K562 (cell line): ENCODE measurements around the gene PLEKHA7. TPM values are rescaled to one million over a fixed set of nuclear protein-coding genes. Genes with fewer than 3 reads are reported as not detected.

Experiments used
- ATAC-seq: fragments of 200-7000 bp; cut with Tn5 transposase; 3 replicates; pipeline ENCODE4 v1.9.1; 2020; ENCODE audit warnings: moderate library complexity
- BruUV-seq: library from RNA; stranded (reverse); fragments of 400-500 nt; replicated peaks from 2 replicates; lab custom pipeline; 2021; lab: Mats Ljungman, UMichigan
- CTCF ChIA-PET: fragments of 300-600 bp; formaldehyde crosslinking; extraction: SDS; loops from one replicate; lab custom pipeline; 2021; ENCODE audit warnings: low intra/inter-chr PET ratio; lab: Yijun Ruan, JAX
- POLR2A ChIA-PET: fragments of 300-600, 350-650 bp; sonication (Branson Sonifier 250); formaldehyde crosslinking; extraction: SDS; loops from one replicate; lab custom pipeline; 2021; ENCODE audit warnings: antibody characterized with exemption, inconsistent platforms; lab: Yijun Ruan, JAX
- DNase-seq, 4 experiments: peaks; one replicate each; pipeline versions ENCODE4 v3.0.0 to v3.0.0-alpha.2; 2011 to 2018; ENCODE audit warnings: low spot score in 3 of 4, mixed read lengths in 3 of 4; ENCODE audit errors: extremely low read depth in 1 of 4
- FAIRE-seq: peaks from 2 replicates; lab custom pipeline; 2011; peaks lifted over from hg19 to GRCh38; lab: Jason Lieb, UNC
- H2AFZ ChIP-seq: 2 replicates; pipeline ENCODE4 v1.6.0; 2011; ENCODE audit warnings: low read depth, low read length, control low read depth, inconsistent platforms
- H3K27ac ChIP-seq: fragments of 200-600 bp; 3 replicates; pipeline ENCODE4 v1.8.0; 2011; ENCODE audit warnings: low read depth, mild to moderate bottlenecking, control low read depth, inconsistent platforms, low read length, moderate library complexity, mixed read lengths; ENCODE audit errors: extremely low read depth
- H3K27me3 ChIP-seq, 2 experiments: fragments of 300-600 bp in 1 of 2; 2 replicates in 1 of 2; 3 replicates in 1 of 2; pipeline versions ENCODE4 v1.6.0 to v1.8.0; 2011; ENCODE audit warnings: inconsistent platforms in 2 of 2, low read length in 2 of 2, mild to moderate bottlenecking in 1 of 2, mixed read lengths in 1 of 2, moderate library complexity in 1 of 2; ENCODE audit not compliant: control insufficient read depth in 2 of 2, insufficient read depth in 2 of 2
- H3K36me3 ChIP-seq: fragments of 300-600 bp; 3 replicates; pipeline ENCODE4 v1.8.0; 2011; ENCODE audit warnings: mild to moderate bottlenecking, low read length, inconsistent platforms; ENCODE audit not compliant: control insufficient read depth, insufficient read depth
- H3K4me1 ChIP-seq, 2 experiments: fragments of 200-600 bp in 1 of 2; replicated peaks in 1 of 2; 2 replicates in 1 of 2; 3 replicates in 1 of 2; pipeline versions ENCODE4 v1.5.1 to v1.8.0; 2011; ENCODE audit warnings: inconsistent platforms in 2 of 2, low read length in 2 of 2, mild to moderate bottlenecking in 1 of 2, mixed read lengths in 1 of 2, moderate library complexity in 1 of 2; ENCODE audit not compliant: control insufficient read depth in 2 of 2, insufficient read depth in 2 of 2
- H3K4me2 ChIP-seq: 2 replicates; pipeline ENCODE4 v1.6.1; 2011; ENCODE audit warnings: low read length, control low read depth, inconsistent platforms, mixed read lengths; ENCODE audit not compliant: insufficient read depth
- H3K4me3 ChIP-seq: fragments of 200-600 bp; sonication (generic), shearing (Covaris generic); 2 replicates; pipeline ENCODE4 v1.5.1; 2016; ENCODE audit warnings: control low read depth, inconsistent platforms
- H3K79me2 ChIP-seq: fragments of 200-600 bp; 3 replicates; pipeline ENCODE4 v1.8.0; 2011; ENCODE audit warnings: low read length, inconsistent platforms; ENCODE audit not compliant: control insufficient read depth, insufficient read depth
- H3K9ac ChIP-seq, 2 experiments: 2 replicates each; pipeline versions ENCODE4 v1.6.0 to v1.6.1; 2011; ENCODE audit warnings: low read depth in 2 of 2, low read length in 2 of 2, control low read depth in 1 of 2, inconsistent platforms in 1 of 2, mild to moderate bottlenecking in 1 of 2, mixed read lengths in 1 of 2; ENCODE audit not compliant: insufficient read depth in 1 of 2
- H3K9me1 ChIP-seq: one replicate; pipeline ENCODE4 v1.6.0; 2011; ENCODE audit warnings: inconsistent platforms, mild to moderate bottlenecking, low read length, moderate library complexity; ENCODE audit not compliant: control insufficient read depth, insufficient read depth
- H3K9me3 ChIP-seq: replicated peaks from 2 replicates; pipeline ENCODE4 v1.5.1; 2011; ENCODE audit warnings: low read depth, low read length, inconsistent platforms; ENCODE audit not compliant: control insufficient read depth, insufficient read depth
- H4K20me1 ChIP-seq: replicated peaks from 2 replicates; pipeline ENCODE4 v1.6.1; 2011; ENCODE audit warnings: low read length, inconsistent platforms, mixed read lengths; ENCODE audit not compliant: control insufficient read depth, insufficient read depth
- CXXC5 ChIP-seq: fragments of 250-450 bp; sonication (Bioruptor Pico); IDR thresholded peaks from 2 replicates; pipeline ENCODE4 v1.8.0; 2022; ENCODE audit warnings: inconsistent platforms, mild to moderate bottlenecking, moderate library complexity
- FIP1L1 ChIP-seq: fragments of 200-400 bp; formaldehyde crosslinking; IDR thresholded peaks from 2 replicates; pipeline ENCODE4 v1.6.1; 2018; ENCODE audit warnings: mild to moderate bottlenecking, low read depth, low read length; ENCODE audit not compliant: poor library complexity, severe bottlenecking
- FOXK1 ChIP-seq: sonication (generic); formaldehyde crosslinking; IDR thresholded peaks from 2 replicates; pipeline ENCODE4 v1.8.0; 2022; ENCODE audit warnings: missing genetic modification reagents, mild to moderate bottlenecking, borderline replicate concordance
- HIVEP1 ChIP-seq: fragments of 250-450 bp; sonication (Bioruptor Pico); IDR thresholded peaks from 2 replicates; pipeline ENCODE4 v1.4.0; 2020; ENCODE audit warnings: mild to moderate bottlenecking
- MXI1 ChIP-seq: IDR thresholded peaks from 2 replicates; pipeline ENCODE4 v1.6.1; 2011; ENCODE audit warnings: low read depth, mild to moderate bottlenecking, improper control_type of control experiment, low read length
- NFIC ChIP-seq: fragments of 450-650 bp; IDR thresholded peaks from 2 replicates; pipeline ENCODE4 v1.6.1; 2017; ENCODE audit warnings: mild to moderate bottlenecking, inconsistent platforms
- POLR3G ChIP-seq: IDR thresholded peaks from 2 replicates; pipeline ENCODE4 v1.6.1; 2011; ENCODE audit not compliant: insufficient read length, insufficient replicate concordance; ENCODE audit errors: extremely low read depth
- SETDB1 ChIP-seq: IDR thresholded peaks from one replicate; pipeline ENCODE4 v1.6.1; 2012; ENCODE audit warnings: low read length, control low read depth, inconsistent platforms
- STAG1 ChIP-seq: sonication (generic); formaldehyde crosslinking; IDR thresholded peaks from 2 replicates; pipeline ENCODE4 v1.5.0; 2020; ENCODE audit warnings: missing genetic modification reagents, borderline replicate concordance
- TGIF2 ChIP-seq: sonication (generic); formaldehyde crosslinking; IDR thresholded peaks from 2 replicates; pipeline ENCODE4 v1.8.1; 2022; ENCODE audit warnings: mild to moderate bottlenecking, missing genetic modification reagents, moderate library complexity
- WGBS: fragments of 100-300 bp; shearing (Covaris generic); methylation state at CpG from one replicate; pipeline ENCODE4 v1.1.6; 2016; ENCODE audit warnings: low coverage, mixed read lengths; ENCODE audit not compliant: insufficient coverage; ENCODE audit errors: missing lambda C conversion rate; 5-methylcytosine and 5-hydroxymethylcytosine counted together
- in situ Hi-C: fragments of 300-500 bp; cut with MboI; formaldehyde crosslinking; loops from 4 replicates; pipeline ENCODE4 v1.15.0; 2018; ENCODE audit warnings: inconsistent platforms, mixed read lengths
- intact Hi-C: fragments of 100-400 bp; cut with micrococcal nuclease; formaldehyde crosslinking; loops from 2 replicates; pipeline ENCODE4 v1.14.2; 2022
- polyA plus RNA-seq, 8 experiments: library from polyadenylated mRNA; depleted of rRNA in 4 of 8; stranded (reverse) in 5 of 8; unstranded in 3 of 8; fragments of >200 nt; fragmentation: Nextera tagmentation in 2 of 8; fragmentation: Illumina TruSeq in 1 of 8; extraction: Ambion mirVana in 2 of 8; extraction: Trizol in 1 of 8; gene quantifications; 2 replicates each; pipeline versions ENCODE4 v1.2.1 to v1.2.3, GENCODE V29; 2011 to 2014; ENCODE audit warnings: inconsistent platforms in 1 of 8, missing spikeins in 1 of 8
- total RNA-seq, 7 experiments: library from RNA; depleted of rRNA in 6 of 7; stranded (reverse); fragments of >200 nt in 6 of 7; fragmentation: Illumina TruSeq in 2 of 7; extraction: Trizol in 2 of 7; gene quantifications; 2 replicates each; pipeline versions ENCODE4 v1.2.1 to v1.2.3, GENCODE V29; 2011 to 2021; ENCODE audit warnings: low replicate concordance in 1 of 7
- TF ChIP-seq, protein P1 (sequence below): IDR thresholded peaks from 2 replicates; pipeline ENCODE4 v1.6.1; 2012; ENCODE audit warnings: low read depth, low read length, improper control_type of control experiment, borderline replicate concordance
- TF ChIP-seq, protein P2 (sequence below): sonication (generic); formaldehyde crosslinking; IDR thresholded peaks from 2 replicates; pipeline ENCODE4 v1.5.0; 2020; ENCODE audit warnings: missing genetic modification reagents
- TF ChIP-seq, protein P3 (sequence below): fragments of 250-450 bp; sonication (Bioruptor Pico); IDR thresholded peaks from 2 replicates; pipeline ENCODE4 v1.8.0; 2021; ENCODE audit warnings: borderline replicate concordance, mild to moderate bottlenecking, moderate library complexity; ENCODE audit not compliant: poor library complexity, severe bottlenecking

PLEKHA7 gene
- total and polyA plus RNA-seq, 9 of the 15 experiments (the other 6 are each of a cell fraction or from before 2014, with no cell fraction given) = 0.06 to 0.77 (median 0.20) TPM; not detected in 1

DNA sequence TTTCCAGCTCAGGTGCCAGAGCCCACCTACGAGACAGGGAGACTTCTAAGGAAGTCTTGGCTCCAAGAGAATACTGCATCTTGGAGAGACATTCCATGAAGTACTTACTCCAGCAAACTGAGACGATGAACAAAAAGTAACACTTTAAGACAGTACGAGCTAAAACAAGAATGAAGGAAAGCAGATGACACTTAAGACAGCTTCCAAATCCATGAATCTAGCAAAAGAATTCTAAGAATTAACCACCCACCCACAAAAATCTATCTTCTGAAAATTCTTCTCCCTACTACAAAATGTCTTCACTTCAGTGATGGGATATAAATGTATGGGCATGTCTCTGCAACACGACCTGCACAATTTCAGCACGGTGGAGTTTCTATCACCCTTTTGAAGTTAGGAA is 142.8 kb downstream of the PLEKHA7 start:
- Histone ChIP-seq H3K4me2 (no peak overlapping the region), H3K9me3 (no peaks in the 10 kb centered on the region), H3K4me1 (no peaks in the 10 kb centered on the region), H3K36me3 (no peaks in the 10 kb centered on the region), H3K27ac (no peak overlapping the region), H3K4me3 (no peak overlapping the region), H2AFZ (no peak overlapping the region), H3K9ac (no peak overlapping the region), H4K20me1 (no peaks in the 10 kb centered on the region), H3K79me2 (no peaks in the 10 kb centered on the region), H3K27me3 (peaks cover 13 to 28% of the 10 kb centered on the region in 2 experiments; a peak in 4 of 5 replicates), H3K9me1 (no peaks in the 10 kb centered on the region)
- in situ Hi-C loops (no loop called here), intact Hi-C loops (no loop called here)
- ChIA-PET POLR2A (interaction anchor here (1.3 kb wide), 1 partner anchor 8 kb away, joined by 5 read pairs; no protein-coding TSS in a partner anchor), CTCF (no interaction called here)
- ATAC-seq (no peak), DNase-seq (no peak), FAIRE-seq (no peak)
- 8% methylated on average over 5 of the region's 5 CpGs for WGBS
- no TSS peak for BruUV-seq
- TF ChIP-seq NFIC (no peak), POLR3G (no peak)

DNA sequence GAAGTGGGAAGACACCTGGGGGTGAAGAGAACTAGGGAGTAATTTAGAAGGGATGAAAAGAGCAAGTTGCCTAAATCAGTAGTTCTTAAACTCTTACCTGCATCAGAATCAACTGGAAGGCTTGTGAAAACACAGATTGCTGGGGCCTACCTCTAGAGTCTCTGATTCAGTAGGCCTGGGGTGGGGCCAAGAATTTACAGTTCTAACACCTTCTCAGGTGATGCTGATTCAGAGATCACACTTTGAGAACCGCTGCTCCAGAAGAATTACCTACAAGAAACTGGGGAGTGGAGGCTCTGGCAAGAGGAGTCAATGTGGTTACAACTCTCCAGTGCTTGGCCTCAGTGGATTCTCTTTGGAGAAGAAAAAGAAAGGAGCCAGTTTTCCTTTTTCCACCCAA is 147.1 kb downstream of the PLEKHA7 start:
- no peaks in the 10 kb centered on the region for H4K20me1 ChIP-seq
- H2AFZ ChIP-seq = no peak overlapping the region
- no peak overlapping the region for H3K4me3 ChIP-seq
- in situ Hi-C loops (no loop called here), intact Hi-C loops (no loop called here)
- peaks cover 4 to 9% of the 10 kb centered on the region in 2 experiments; a peak in 2 of 5 replicates for H3K27me3 ChIP-seq
- no peaks in the 10 kb centered on the region for H3K79me2 ChIP-seq
- 0% methylated on average over 1 of the region's 1 CpG for WGBS
- H3K4me2 ChIP-seq = no peak overlapping the region
- FAIRE-seq = no peak
- POLR2A ChIA-PET = no interaction called here
- no peaks in the 10 kb centered on the region for H3K9me1 ChIP-seq
- no peak for DNase-seq
- ATAC-seq = no peak
- no TSS peak for BruUV-seq
- H3K36me3 ChIP-seq = no peaks in the 10 kb centered on the region
- no peak overlapping the region for H3K27ac ChIP-seq
- CTCF ChIA-PET = no interaction called here
- H3K9me3 ChIP-seq = no peaks in the 10 kb centered on the region; the same call in 1 of the 2 replicates
- H3K4me1 ChIP-seq = peaks cover 0 to under 1% of the 10 kb centered on the region in 2 experiments; a peak in 3 of 5 replicates
- H3K9ac ChIP-seq = no peak overlapping the region
- no peak for TF ChIP-seq STAG1 (CRISPR knock-in tag)
- TF ChIP-seq FOXK1 = no peak
- TF ChIP-seq MXI1 = no peak
- TF ChIP-seq SETDB1 = no peak
- TF ChIP-seq HIVEP1 (CRISPR knock-in tag) = no peak
- no peak for TF ChIP-seq TGIF2 (CRISPR knock-in tag)
- TF ChIP-seq, protein P1, sequence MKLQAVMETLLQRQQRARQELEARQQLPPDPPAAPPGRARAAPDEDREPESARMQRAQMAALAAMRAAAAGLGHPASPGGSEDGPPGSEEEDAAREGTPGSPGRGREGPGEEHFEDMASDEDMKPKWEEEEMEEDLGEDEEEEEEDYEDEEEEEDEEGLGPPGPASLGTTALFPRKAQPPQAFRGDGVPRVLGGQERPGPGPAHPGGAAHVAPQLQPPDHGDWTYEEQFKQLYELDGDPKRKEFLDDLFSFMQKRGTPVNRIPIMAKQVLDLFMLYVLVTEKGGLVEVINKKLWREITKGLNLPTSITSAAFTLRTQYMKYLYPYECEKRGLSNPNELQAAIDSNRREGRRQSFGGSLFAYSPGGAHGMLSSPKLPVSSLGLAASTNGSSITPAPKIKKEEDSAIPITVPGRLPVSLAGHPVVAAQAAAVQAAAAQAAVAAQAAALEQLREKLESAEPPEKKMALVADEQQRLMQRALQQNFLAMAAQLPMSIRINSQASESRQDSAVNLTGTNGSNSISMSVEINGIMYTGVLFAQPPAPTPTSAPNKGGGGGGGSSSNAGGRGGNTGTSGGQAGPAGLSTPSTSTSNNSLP = no peak
- TF ChIP-seq, protein P2, sequence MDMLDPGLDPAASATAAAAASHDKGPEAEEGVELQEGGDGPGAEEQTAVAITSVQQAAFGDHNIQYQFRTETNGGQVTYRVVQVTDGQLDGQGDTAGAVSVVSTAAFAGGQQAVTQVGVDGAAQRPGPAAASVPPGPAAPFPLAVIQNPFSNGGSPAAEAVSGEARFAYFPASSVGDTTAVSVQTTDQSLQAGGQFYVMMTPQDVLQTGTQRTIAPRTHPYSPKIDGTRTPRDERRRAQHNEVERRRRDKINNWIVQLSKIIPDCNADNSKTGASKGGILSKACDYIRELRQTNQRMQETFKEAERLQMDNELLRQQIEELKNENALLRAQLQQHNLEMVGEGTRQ (CRISPR knock-in tag) = no peak
- no peak for TF ChIP-seq CXXC5 (CRISPR knock-in tag)
- TF ChIP-seq, protein P3, sequence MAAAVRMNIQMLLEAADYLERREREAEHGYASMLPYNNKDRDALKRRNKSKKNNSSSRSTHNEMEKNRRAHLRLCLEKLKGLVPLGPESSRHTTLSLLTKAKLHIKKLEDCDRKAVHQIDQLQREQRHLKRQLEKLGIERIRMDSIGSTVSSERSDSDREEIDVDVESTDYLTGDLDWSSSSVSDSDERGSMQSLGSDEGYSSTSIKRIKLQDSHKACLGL (CRISPR knock-in tag) = no peak
- TF ChIP-seq FIP1L1 = no peak
